A549 (cell line): ENCODE results near the gene SMIM10. TPM values are rescaled to one million over a fixed set of nuclear protein-coding genes. Genes with fewer than 3 reads are reported as not detected.
"Not testable (repeated sequence)": the region's sequence is repeated elsewhere in the genome, so short reads cannot be mapped to it uniquely, and the experiment has no call there.

Source experiments
- ATAC-seq, 2 experiments: fragments of 200-7000 bp in 1 of 2; fragments of >200 bp in 1 of 2; cut with Nextera tagmentation in 1 of 2; cut with Tn5 transposase in 1 of 2; 3 replicates each; pipeline versions ENCODE4 v1.8.0 to v1.9.1; 2018 to 2020; ENCODE audit warnings: mild to moderate bottlenecking in 1 of 2, moderate library complexity in 1 of 2
- CTCF ChIA-PET: fragments of 300-600 bp; sonication (Branson Sonifier 250); formaldehyde crosslinking; extraction: SDS; loops from one replicate; lab custom pipeline; 2021; ENCODE audit warnings: antibody characterized with exemption, inconsistent platforms; lab: Yijun Ruan, JAX
- POLR2A ChIA-PET: fragments of 350-600 bp; formaldehyde crosslinking; extraction: SDS; loops from one replicate; lab custom pipeline; 2021; ENCODE audit warnings: antibody characterized with exemption, inconsistent platforms; lab: Yijun Ruan, JAX
- DNase-seq, 2 experiments: peaks; one replicate each; pipeline versions ENCODE4 v3.0.0 to v3.0.0-alpha.2; 2011 to 2016; ENCODE audit warnings: low read depth in 1 of 2, low spot score in 1 of 2
- FAIRE-seq: peaks from 2 replicates; lab custom pipeline; 2011; peaks lifted over from hg19 to GRCh38; lab: Jason Lieb, UNC
- H3K27ac ChIP-seq, 2 experiments: fragments of >200 bp; sonication (Bioruptor Twin); formaldehyde crosslinking; 3 replicates each; pipeline ENCODE4 v1.5.1; 2016 to 2017
- H3K4me1 ChIP-seq: fragments of >200 bp; sonication (Bioruptor Twin); formaldehyde crosslinking; 3 replicates; pipeline ENCODE4 v1.6.1; 2016
- H3K4me2 ChIP-seq: fragments of >200 bp; sonication (Bioruptor Twin); formaldehyde crosslinking; 3 replicates; pipeline ENCODE4 v1.6.1; 2016
- H3K4me3 ChIP-seq: fragments of >200 bp; sonication (Bioruptor Twin); formaldehyde crosslinking; 3 replicates; pipeline ENCODE4 v1.5.1; 2016
- H3K9me3 ChIP-seq: fragments of >200 bp; sonication (Bioruptor Twin); formaldehyde crosslinking; 3 replicates; pipeline ENCODE4 v1.6.1; 2016
- E2F6 ChIP-seq: IDR thresholded peaks from 2 replicates; pipeline ENCODE4 v1.6.1; 2012; ENCODE audit warnings: low read depth, borderline replicate concordance
- EP300 ChIP-seq, 2 experiments: fragments of >200 bp; sonication (Bioruptor Twin); formaldehyde crosslinking; IDR thresholded peaks; 2 replicates in 1 of 2; 3 replicates in 1 of 2; pipeline ENCODE4 v1.6.1; 2016 to 2017
- FOSL2 ChIP-seq, 2 experiments: fragments of 450-650 bp in 1 of 2; fragments of >200 bp in 1 of 2; sonication (Bioruptor Twin) in 1 of 2; formaldehyde crosslinking; IDR thresholded peaks; 2 replicates each; pipeline versions ENCODE4 v1.5.0 to v1.6.1; 2016 to 2020; ENCODE audit warnings: mild to moderate bottlenecking in 1 of 2, moderate library complexity in 1 of 2
- GATA3 ChIP-seq: IDR thresholded peaks from 2 replicates; pipeline ENCODE4 v1.6.1; 2012; ENCODE audit warnings: borderline replicate concordance
- HES2 ChIP-seq: fragments of >200 bp; sonication (Bioruptor Twin); formaldehyde crosslinking; IDR thresholded peaks from 2 replicates; pipeline ENCODE4 v1.6.1; 2016
- HMGXB4 ChIP-seq: fragments of 250-450 bp; sonication (Bioruptor Pico); IDR thresholded peaks from 2 replicates; pipeline ENCODE4 v1.5.0; 2021; ENCODE audit warnings: mild to moderate bottlenecking, moderate library complexity, borderline replicate concordance
- JUNB ChIP-seq: fragments of >200 bp; sonication (Bioruptor Twin); formaldehyde crosslinking; IDR thresholded peaks from 2 replicates; pipeline ENCODE4 v1.6.1; 2016
- KDM5A ChIP-seq: fragments of 200-600 bp; sonication (generic); IDR thresholded peaks from 2 replicates; pipeline ENCODE4 v1.6.1; 2016; ENCODE audit warnings: antibody characterized with exemption, mild to moderate bottlenecking
- NFE2L2 ChIP-seq: fragments of 150-350 bp; conservative IDR thresholded peaks from 2 replicates; pipeline ENCODE4 v1.6.1; 2014; ENCODE audit warnings: low read length
- POLR2A ChIP-seq: IDR thresholded peaks from 2 replicates; pipeline ENCODE4 v1.6.1; 2012; ENCODE audit warnings: mild to moderate bottlenecking, low read length
- POLR2AphosphoS2 ChIP-seq: conservative IDR thresholded peaks from 2 replicates; pipeline ENCODE4 v1.6.1; 2012; ENCODE audit warnings: low read length, improper control_type of control experiment, inconsistent platforms
- RARB ChIP-seq: fragments of 250-450 bp; sonication (Bioruptor Pico); IDR thresholded peaks from 2 replicates; pipeline ENCODE4 v1.8.0; 2021; ENCODE audit warnings: mild to moderate bottlenecking, moderate library complexity
- REST ChIP-seq: fragments of 200-600 bp; sonication (generic); IDR thresholded peaks from 2 replicates; pipeline ENCODE4 v1.6.1; 2016; ENCODE audit warnings: antibody characterized with exemption, mild to moderate bottlenecking, moderate library complexity
- RFX5 ChIP-seq: fragments of 450-650 bp; IDR thresholded peaks from 2 replicates; pipeline ENCODE4 v1.7.1; 2014; ENCODE audit warnings: antibody characterized with exemption, mild to moderate bottlenecking, moderate library complexity
- SREBF2 ChIP-seq: fragments of 450-650 bp; IDR thresholded peaks from 2 replicates; pipeline ENCODE4 v1.6.1; 2014; ENCODE audit warnings: mild to moderate bottlenecking, moderate library complexity
- ZFP36 ChIP-seq: fragments of 450-650 bp; IDR thresholded peaks from 2 replicates; pipeline ENCODE4 v1.6.1; 2014; ENCODE audit warnings: borderline replicate concordance; ENCODE audit not compliant: partially characterized antibody
- ZNF302 ChIP-seq: fragments of 250-450 bp; sonication (Bioruptor Pico); IDR thresholded peaks from 2 replicates; pipeline ENCODE4 v1.9.0; 2021; ENCODE audit warnings: inconsistent platforms, mild to moderate bottlenecking, moderate library complexity
- WGBS: methylation state at CpG from one replicate; pipeline ENCODE4 v1.1.6; 2017; ENCODE audit errors: missing lambda C conversion rate; 5-methylcytosine and 5-hydroxymethylcytosine counted together
- polyA minus RNA-seq: library from RNA; depleted of rRNA, polyadenylated mRNA; stranded (reverse); fragments of >200 nt; gene quantifications from 2 replicates; pipeline ENCODE4 v1.2.3, GENCODE V29; 2011; rRNA and poly(A)+ RNA removed
- polyA plus RNA-seq, 4 experiments: library from polyadenylated mRNA; depleted of rRNA in 3 of 4; stranded (reverse); fragments of >200 nt; fragmentation: RNase III in 1 of 4; extraction: RNeasy Plus Mini Kit Qiagen cat#74134 plus additional on column Dnase treatment in 1 of 4; gene quantifications; 2 replicates in 3 of 4; 3 replicates in 1 of 4; pipeline ENCODE4 v1.2.3, GENCODE V29; 2011 to 2017
- TF ChIP-seq, protein P1 (sequence below): fragments of >200 bp; sonication (Bioruptor Twin); formaldehyde crosslinking; IDR thresholded peaks from 3 replicates; pipeline ENCODE4 v1.6.1; 2016
- TF ChIP-seq, protein P2 (sequence below): fragments of >200 bp; sonication (Bioruptor Twin); formaldehyde crosslinking; IDR thresholded peaks from 3 replicates; pipeline ENCODE4 v1.5.1; 2016

Gene SMIM10
- polyA plus RNA-seq (2011; rRNA removed) = not detected in 2 replicates
- polyA plus RNA-seq (2012; cell fraction: cytosol; rRNA removed) = 0.04 and 0.07 TPM in 2 replicates
- 0.07 TPM in 1 of 2 replicates, not detected in the other for polyA plus RNA-seq (2012; cell fraction: nucleus; rRNA removed)
- 0.14 to 0.26 TPM (median 0.26 TPM) in 3 replicates for polyA plus RNA-seq (2017; fragmentation: RNase III; extraction: RNeasy Plus Mini Kit Qiagen cat#74134 plus additional on column Dnase treatment)
- polyA minus RNA-seq = not detected in 2 replicates

DNA sequence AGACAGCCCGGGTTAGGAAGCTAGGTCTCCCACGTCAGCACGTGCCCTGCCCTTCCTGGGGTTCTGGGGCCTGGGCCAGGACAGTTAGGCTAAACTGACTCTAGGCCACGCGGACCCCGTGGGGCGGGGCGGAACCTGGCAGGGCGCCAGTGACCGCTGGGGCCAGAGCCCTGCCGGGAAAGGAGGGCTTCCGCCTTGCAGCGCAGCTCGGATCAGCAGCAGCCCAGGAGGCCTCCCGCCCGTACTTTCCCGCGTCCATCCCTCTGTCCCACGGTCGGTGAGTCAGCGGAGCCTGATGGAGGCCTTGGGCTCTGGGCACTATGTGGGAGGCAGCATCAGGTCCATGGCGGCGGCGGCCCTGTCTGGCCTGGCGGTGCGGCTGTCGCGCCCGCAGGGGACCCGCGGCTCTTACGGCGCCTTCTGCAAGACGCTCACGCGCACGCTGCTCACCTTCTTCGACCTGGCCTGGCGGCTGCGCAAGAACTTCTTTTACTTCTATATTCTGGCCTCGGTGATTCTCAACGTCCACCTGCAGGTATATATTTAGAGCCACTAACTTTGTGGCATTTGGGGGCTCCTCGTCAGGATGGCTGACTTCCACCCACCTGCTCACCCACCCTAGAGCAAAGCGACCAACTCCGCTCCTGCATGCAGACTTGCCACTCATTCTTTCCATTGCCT lies at the start of gene SMIM10:
TSS of gene SMIM10 (plus strand) at position 191 of the 681 bp plus-strand sequence. CDS start at position 296, 105 bp downstream.
- CTCF ChIA-PET = interaction anchor here (1.0 kb wide), 1 partner anchor 8 kb away, joined by 3 read pairs; no protein-coding TSS in a partner anchor
- WGBS = 76% methylated on average over 45 of the region's 45 CpGs

DNA sequence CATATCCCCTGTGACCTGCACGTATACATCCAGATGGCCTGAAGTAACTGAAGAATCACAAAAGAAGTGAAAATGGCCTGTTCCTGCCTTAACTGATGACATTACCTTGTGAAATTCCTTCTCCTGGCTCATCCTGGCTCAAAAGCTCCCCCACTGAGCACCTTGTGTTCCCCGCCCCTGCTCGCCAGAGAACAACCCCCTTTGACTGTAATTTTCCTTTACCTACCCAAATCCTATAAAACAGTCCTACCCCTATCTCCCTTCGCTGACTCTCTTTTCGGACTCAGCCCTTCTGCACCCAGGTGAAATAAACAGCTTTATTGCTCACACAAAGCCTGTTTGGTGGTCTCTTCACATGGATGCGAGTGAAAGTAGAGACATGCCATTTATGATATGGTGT lies 44.4 kb upstream of the SMIM10 start:
- POLR2A ChIA-PET, ATAC-seq, FAIRE-seq, DNase-seq, H3K9me3 ChIP-seq, H3K4me2 ChIP-seq, CTCF ChIA-PET, H3K4me3 ChIP-seq: not testable (repeated sequence)
- Histone ChIP-seq H3K27ac (peak overlapping the region in 1 of 2 experiments; percentile 89; a peak in 3 of 6 replicates), H3K4me1 (peaks cover 33% of the 10 kb centered on the region)
- WGBS = 93% methylated on average over 6 of the region's 6 CpGs

More for the DNA sequence above, at the start of gene SMIM10:
- peak within 1 kb of the TSS in 1 of 2 experiments; percentile 35; a peak in 2 of 6 replicates for H3K27ac ChIP-seq
- no peaks in the 10 kb centered on the region for H3K9me3 ChIP-seq
- H3K4me2 ChIP-seq = no peak within 1 kb of the TSS
- H3K4me3 ChIP-seq = no peak within 1 kb of the TSS
- ATAC-seq (peak in 1 of 2 experiments; percentile 32; a peak in 1 of 6 replicates), FAIRE-seq (no peak), DNase-seq (peak in 1 of 2 experiments; percentile 5)
- POLR2A ChIA-PET = no interaction called here
- no peaks in the 10 kb centered on the region for H3K4me1 ChIP-seq
- TF ChIP-seq ZFP36 (no peak), RARB (CRISPR knock-in tag) (no peak), HES2 (no peak), REST (no peak), EP300 (IDR thresholded peaks at IDR 0.05) (no peak), FOSL2 (IDR thresholded peaks at IDR 0.05) (no peak), FOSL2 (CRISPR knock-in tag; IDR thresholded peaks at IDR 0.05) (no peak), POLR2AphosphoS2 (no peak), POLR2A (no peak), NFE2L2 (no peak)

DNA sequence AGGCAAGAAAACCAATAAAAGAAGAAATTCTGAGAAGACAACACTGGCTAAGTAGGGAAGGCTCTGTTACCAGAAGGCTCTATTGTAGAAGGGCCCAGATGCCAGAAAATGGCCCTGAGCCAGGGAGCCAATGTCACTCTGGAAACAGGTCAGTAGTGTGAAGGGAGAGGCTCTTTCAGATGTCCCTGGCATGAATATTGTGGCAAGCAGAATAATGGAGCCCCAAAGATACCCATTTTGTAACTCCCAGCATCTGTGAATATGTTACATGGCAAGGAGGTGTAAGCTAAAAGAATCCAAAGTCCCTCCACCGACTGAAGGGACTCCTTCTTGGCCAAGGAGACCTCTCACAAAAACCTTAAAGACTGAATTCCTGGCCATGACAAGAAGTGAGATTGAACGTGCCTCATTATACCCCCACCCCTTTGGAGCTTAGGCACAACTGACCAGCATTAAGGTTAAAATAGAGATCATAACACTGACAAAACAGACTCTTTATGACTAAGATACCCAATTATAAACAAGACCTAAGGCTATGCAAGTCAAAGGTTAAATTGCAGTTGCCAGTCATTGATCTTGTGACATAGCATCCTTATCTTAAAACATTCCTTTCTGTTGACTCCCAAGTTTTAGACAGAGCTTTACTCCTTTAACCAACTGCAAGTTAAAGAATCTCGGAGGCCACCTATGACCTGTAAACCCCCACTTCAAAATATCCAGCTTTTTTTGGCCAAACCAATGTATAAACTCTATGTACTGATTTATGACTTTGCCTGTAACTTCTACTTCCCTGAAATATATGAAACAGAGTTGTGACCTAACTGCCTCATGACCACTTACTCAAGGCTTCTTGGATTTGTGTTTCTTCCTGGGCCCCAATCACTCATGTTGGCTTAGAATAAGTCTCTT lies 42.2 kb upstream of the SMIM10 start:
- Histone ChIP-seq H3K9me3 (no peaks in the 10 kb centered on the region), H3K27ac (peak overlapping the region; percentile 74 to 89), H3K4me1 (peaks cover 35% of the 10 kb centered on the region), H3K4me3 (no peak overlapping the region; the same call in 2 of the 3 replicates), H3K4me2 (peak overlapping the region; percentile 71)
- DNase-seq (peak; percentile 41 to 84), FAIRE-seq (peak; percentile 78), ATAC-seq (peak; percentile 89 to 90)
- ChIA-PET POLR2A (no interaction called here), CTCF (interaction anchor here (0.6 to 1.3 kb wide), 4 partner anchors 16 to 55 kb away, joined by 3 read pairs; no protein-coding TSS in a partner anchor)
- WGBS = 1% methylated on average over 3 of the region's 3 CpGs
- TF ChIP-seq HMGXB4 (CRISPR knock-in tag) (no peak), KDM5A (no peak), RFX5 (no peak), E2F6 (no peak), ZNF302 (CRISPR knock-in tag) (no peak), JUNB (peak; percentile 94), GATA3 (peak; percentile 88; the same call in 1 of the 2 replicates), SREBF2 (no peak), FOSL2 (IDR thresholded peaks at IDR 0.05) (peak; percentile 74), FOSL2 (CRISPR knock-in tag; IDR thresholded peaks at IDR 0.05) (peak; percentile 94)
- TF ChIP-seq, protein P1, sequence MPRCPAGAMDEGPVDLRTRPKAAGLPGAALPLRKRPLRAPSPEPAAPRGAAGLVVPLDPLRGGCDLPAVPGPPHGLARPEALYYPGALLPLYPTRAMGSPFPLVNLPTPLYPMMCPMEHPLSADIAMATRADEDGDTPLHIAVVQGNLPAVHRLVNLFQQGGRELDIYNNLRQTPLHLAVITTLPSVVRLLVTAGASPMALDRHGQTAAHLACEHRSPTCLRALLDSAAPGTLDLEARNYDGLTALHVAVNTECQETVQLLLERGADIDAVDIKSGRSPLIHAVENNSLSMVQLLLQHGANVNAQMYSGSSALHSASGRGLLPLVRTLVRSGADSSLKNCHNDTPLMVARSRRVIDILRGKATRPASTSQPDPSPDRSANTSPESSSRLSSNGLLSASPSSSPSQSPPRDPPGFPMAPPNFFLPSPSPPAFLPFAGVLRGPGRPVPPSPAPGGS = peak; percentile 58; the same call in 1 of the 3 replicates
- TF ChIP-seq, protein P2, sequence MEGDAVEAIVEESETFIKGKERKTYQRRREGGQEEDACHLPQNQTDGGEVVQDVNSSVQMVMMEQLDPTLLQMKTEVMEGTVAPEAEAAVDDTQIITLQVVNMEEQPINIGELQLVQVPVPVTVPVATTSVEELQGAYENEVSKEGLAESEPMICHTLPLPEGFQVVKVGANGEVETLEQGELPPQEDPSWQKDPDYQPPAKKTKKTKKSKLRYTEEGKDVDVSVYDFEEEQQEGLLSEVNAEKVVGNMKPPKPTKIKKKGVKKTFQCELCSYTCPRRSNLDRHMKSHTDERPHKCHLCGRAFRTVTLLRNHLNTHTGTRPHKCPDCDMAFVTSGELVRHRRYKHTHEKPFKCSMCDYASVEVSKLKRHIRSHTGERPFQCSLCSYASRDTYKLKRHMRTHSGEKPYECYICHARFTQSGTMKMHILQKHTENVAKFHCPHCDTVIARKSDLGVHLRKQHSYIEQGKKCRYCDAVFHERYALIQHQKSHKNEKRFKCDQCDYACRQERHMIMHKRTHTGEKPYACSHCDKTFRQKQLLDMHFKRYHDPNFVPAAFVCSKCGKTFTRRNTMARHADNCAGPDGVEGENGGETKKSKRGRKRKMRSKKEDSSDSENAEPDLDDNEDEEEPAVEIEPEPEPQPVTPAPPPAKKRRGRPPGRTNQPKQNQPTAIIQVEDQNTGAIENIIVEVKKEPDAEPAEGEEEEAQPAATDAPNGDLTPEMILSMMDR = no peak
